Lung (tissue), 12 donors: ENCODE results near the gene GRK3. TPM values are rescaled to one million over a fixed set of nuclear protein-coding genes. Genes with fewer than 3 reads are reported as not detected.
A peak's percentile ranks its signal among the peaks of the same experiment; 100 is the strongest.

Experiments
- ATAC-seq: fragments of 200-7000 bp; cut with Tn5 transposase; one replicate; pipeline ENCODE4 v1.9.1; 2020; ENCODE audit warnings: moderate number of reproducible peaks; ENCODE audit not compliant: insufficient read depth, low FRiP score
- DNase-seq, 3 donors: peaks; one replicate each; pipeline ENCODE4 v3.0.0-alpha.2; 2013 to 2017
- H3K27ac ChIP-seq, 2 donors: one replicate each; pipeline ENCODE4 v1.5.1; 2013; ENCODE audit warnings: mild to moderate bottlenecking in 2 of 2, moderate library complexity in 2 of 2, control low read depth in 1 of 2, inconsistent platforms in 1 of 2, low read depth in 1 of 2, low read length in 1 of 2
- H3K27me3 ChIP-seq, 3 donors: one replicate each; pipeline ENCODE4 v1.5.1; 2013; ENCODE audit warnings: low read length in 2 of 3; ENCODE audit not compliant: control insufficient read depth in 3 of 3, insufficient read depth in 3 of 3
- H3K36me3 ChIP-seq, 4 donors: one replicate each; pipeline ENCODE4 v1.5.1; 2013; ENCODE audit warnings: low read length in 4 of 4, mild to moderate bottlenecking in 1 of 4, moderate library complexity in 1 of 4; ENCODE audit not compliant: control insufficient read depth in 4 of 4, insufficient read depth in 4 of 4
- H3K4me1 ChIP-seq, 5 donors: one replicate each; pipeline ENCODE4 v1.5.1; 2013; ENCODE audit warnings: low read length in 5 of 5, mild to moderate bottlenecking in 2 of 5, moderate library complexity in 1 of 5; ENCODE audit not compliant: control insufficient read depth in 5 of 5, insufficient read depth in 5 of 5
- H3K4me3 ChIP-seq: one replicate; pipeline ENCODE4 v1.5.1; 2013; ENCODE audit warnings: mild to moderate bottlenecking, control low read depth, moderate library complexity
- H3K9ac ChIP-seq, 2 donors: one replicate each; pipeline ENCODE4 v1.5.1; 2013; ENCODE audit warnings: low read length in 2 of 2, control low read depth in 1 of 2; ENCODE audit not compliant: insufficient read depth in 1 of 2
- H3K9me3 ChIP-seq, 4 donors: one replicate each; pipeline ENCODE4 v1.5.1; 2013; ENCODE audit warnings: low read length in 3 of 4, mild to moderate bottlenecking in 1 of 4, moderate library complexity in 1 of 4; ENCODE audit not compliant: control insufficient read depth in 4 of 4, insufficient read depth in 3 of 4
- CTCF ChIP-seq: IDR thresholded peaks from 2 replicates; pipeline ENCODE4 v1.5.1; 2012; ENCODE audit warnings: mild to moderate bottlenecking; ENCODE audit errors: control extremely low read depth, extremely low read depth
- WGBS, 2 donors: extraction: QIAGEN DNeasy Blood & Tissue Kit; methylation state at CpG; one replicate each; pipeline ENCODE4 v1.1.7; 2013; 5-methylcytosine and 5-hydroxymethylcytosine counted together
- polyA plus RNA-seq, 2 donors: library from polyadenylated mRNA; stranded (reverse); fragments of 200-250 nt; gene quantifications; one replicate each; pipeline ENCODE4 v1.2.1, GENCODE V29; 2013
- total RNA-seq, 2 donors: library from RNA; depleted of rRNA in 1 of 2; stranded (reverse); fragments of >200 nt in 1 of 2; gene quantifications; one replicate each; pipeline ENCODE4 v1.2.1, GENCODE V29; 2014 to 2021
- donor health status: control.
- donor health status: control.
- donor health status: Bipolar disorder and iron deficiency.
- donor health status: healthy.
- donor health status: DM: yes; HTN: yes; CAD: no.

GRK3 gene
- total and polyA plus RNA-seq, 4 donors: 5.0 to 27.3 (median 18.0) TPM

- no peak for TF ChIP-seq CTCF
- Histone ChIP-seq H3K36me3 (no peaks in the 10 kb centered on the region), H3K27me3 (no peaks in the 10 kb centered on the region), H3K27ac (no peak overlapping the region), H3K9me3 (no peaks in the 10 kb centered on the region), H3K4me3 (no peak overlapping the region), H3K9ac (no peak overlapping the region), H3K4me1 (peaks cover 0 to 9% (median 3%) of the 10 kb centered on the region in 5 donors)
- DNase-seq (peak; percentile 60 to 90 (median 82)), ATAC-seq (no peak)
- 60 to 76% methylated on average over 4 of the region's 4 CpGs for WGBS, 2 donors
These were observed 27.9 kb upstream of the GRK3 start for GRCh38 chr22:25536589-25536988.

GRCh38 chr22:25540166-25540907 lies 24.1 kb upstream of the GRK3 start:
- Histone ChIP-seq H3K27me3 (no peaks in the 10 kb centered on the region), H3K4me3 (no peak overlapping the region), H3K4me1 (peaks cover 0 to 9% (median 3%) of the 10 kb centered on the region in 5 donors), H3K9ac (no peak overlapping the region), H3K27ac (no peak overlapping the region), H3K36me3 (no peaks in the 10 kb centered on the region), H3K9me3 (no peaks in the 10 kb centered on the region)
- no peak for TF ChIP-seq CTCF
- ATAC-seq (no peak), DNase-seq (no peak)
- 65 to 82% methylated on average over 3 of the region's 3 CpGs for WGBS, 2 donors

- ATAC-seq: no peak
- TF ChIP-seq CTCF: no peak
- WGBS, 2 donors: 91 to 93% methylated on average over 4 of the region's 4 CpGs
These were observed 23.4 kb upstream of the GRK3 start for GRCh38 chr22:25540908-25541660.

More at GRCh38 chr22:25540908-25541660, 23.4 kb upstream of the GRK3 start:
- no peak for DNase-seq
- Histone ChIP-seq H3K9ac (no peak overlapping the region), H3K9me3 (no peaks in the 10 kb centered on the region), H3K27me3 (no peaks in the 10 kb centered on the region), H3K4me1 (peaks cover 0 to 8% (median 3%) of the 10 kb centered on the region in 5 donors), H3K4me3 (no peak overlapping the region), H3K36me3 (no peaks in the 10 kb centered on the region), H3K27ac (no peak overlapping the region)
